ENCODE measurements around the gene MYH11.

- TF ChIP-seq CTCF (IDR thresholded peaks at IDR 0.05): peak in 1 of 3 donors; percentile 24
- no peak for TF ChIP-seq POLR2A (IDR thresholded peaks at IDR 0.05)
Measured at GRCh38 chr16:15682105-15682570, 174.7 kb downstream of the MYH11 start.

Measured in lower leg skin (tissue), 3 donors.